Measurements from ENCODE around the gene SLC33A1.

- TF ChIP-seq, protein P1, sequence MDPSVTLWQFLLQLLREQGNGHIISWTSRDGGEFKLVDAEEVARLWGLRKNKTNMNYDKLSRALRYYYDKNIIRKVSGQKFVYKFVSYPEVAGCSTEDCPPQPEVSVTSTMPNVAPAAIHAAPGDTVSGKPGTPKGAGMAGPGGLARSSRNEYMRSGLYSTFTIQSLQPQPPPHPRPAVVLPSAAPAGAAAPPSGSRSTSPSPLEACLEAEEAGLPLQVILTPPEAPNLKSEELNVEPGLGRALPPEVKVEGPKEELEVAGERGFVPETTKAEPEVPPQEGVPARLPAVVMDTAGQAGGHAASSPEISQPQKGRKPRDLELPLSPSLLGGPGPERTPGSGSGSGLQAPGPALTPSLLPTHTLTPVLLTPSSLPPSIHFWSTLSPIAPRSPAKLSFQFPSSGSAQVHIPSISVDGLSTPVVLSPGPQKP (IDR thresholded peaks at IDR 0.05; ENCODE audit: low read depth, low read length) = no peak
- TF ChIP-seq SPI1 (IDR thresholded peaks at IDR 0.05; ENCODE audit: borderline replicate concordance, insufficient read depth, low read depth, low read length) (no peak), BHLHE40 (IDR thresholded peaks at IDR 0.05; ENCODE audit: borderline replicate concordance in 1 of 2, low read depth in 2 of 2, low read length in 1 of 2) (no peak), CTCF (IDR thresholded peaks at IDR 0.05 in 2 of 3, conservative IDR thresholded peaks at IDR 0.05 in 1 of 3; ENCODE audit: control insufficient read depth in 2 of 3, extremely low read depth in 1 of 3, insufficient read depth in 1 of 3, low read depth in 3 of 3, low read length in 3 of 3) (no peak), HDAC2 (IDR thresholded peaks at IDR 0.05) (no peak), TAF1 (IDR thresholded peaks at IDR 0.05; ENCODE audit: borderline replicate concordance, low read depth, low read length) (no peak), SMC3 (IDR thresholded peaks at IDR 0.05; ENCODE audit: borderline replicate concordance, low read length) (no peak), SP1 (IDR thresholded peaks at IDR 0.05; ENCODE audit: low read depth, low read length) (no peak), POLR2A (IDR thresholded peaks at IDR 0.05; ENCODE audit: low read depth, low read length) (no peak), ZNF384 (IDR thresholded peaks at IDR 0.05; ENCODE audit: borderline replicate concordance, low read depth, low read length) (no peak), CUX1 (IDR thresholded peaks at IDR 0.05; ENCODE audit: insufficient replicate concordance, low read depth, low read length) (no peak), RAD51 (IDR thresholded peaks at IDR 0.05) (no peak), ATF7 (IDR thresholded peaks at IDR 0.05; ENCODE audit: low read depth) (no peak)
These were observed 49.9 kb downstream of the SLC33A1 start for GRCh38 chr3:155804323-155804722.

All from GM12878 (cell line).